Posterior cingulate gyrus (tissue), 11 donors: Measurements from ENCODE around the gene OR10H1.
"Not testable (repeated sequence)": the region's sequence is repeated elsewhere in the genome, so short reads cannot be mapped to it uniquely, and the experiment has no call there.

Experiments
- DNase-seq, 10 donors: peaks; one replicate each; pipeline versions ENCODE4 v3.0.0 to v3.0.0-alpha.2; 2020 to 2021; ENCODE audit warnings: mixed read lengths in 3 of 10
- intact Hi-C: fragments of 100-400 bp; cut with DNase I; formaldehyde crosslinking; loops from one replicate; pipeline ENCODE4 v1.15.1; 2023

Gene OR10H1

GRCh38 chr19:15815306-15815705 is at the start of gene OR10H1:
Gene OR10H1 (minus strand): TSS chr19:15815664. CDS start chr19:15808037, 7,627 bp downstream.
- DNase-seq = no peak
- intact Hi-C loops = no loop called here

GRCh38 chr19:15864824-15865223 is 49.4 kb upstream of the OR10H1 start:
- intact Hi-C loops = no loop called here
- no peak for DNase-seq

GRCh38 chr19:15863272-15863671 is 47.8 kb upstream of the OR10H1 start:
- DNase-seq = no peak
- intact Hi-C loops = no loop called here

DNA sequence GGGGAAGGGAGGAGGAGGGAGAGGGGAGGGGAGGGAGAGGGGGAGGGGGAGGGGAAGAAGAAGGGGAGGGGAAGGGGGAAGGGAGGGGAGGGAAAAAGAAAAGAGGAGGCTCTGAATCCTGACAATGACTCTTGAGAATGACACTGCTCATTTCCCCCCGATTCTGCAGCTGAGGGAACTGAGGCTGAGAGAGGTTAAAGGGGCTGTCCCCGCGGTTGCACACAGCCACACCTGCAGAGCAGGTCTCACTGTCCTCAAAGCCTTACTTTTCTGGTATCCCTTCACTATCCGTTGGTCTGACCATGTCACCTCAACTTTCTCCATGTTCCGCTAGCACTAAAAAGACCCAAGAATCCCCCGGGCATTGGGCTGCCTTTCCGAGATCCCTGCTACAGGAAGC is 47.0 kb upstream of the OR10H1 start:
- intact Hi-C loops = no loop called here
- DNase-seq = no peak

DNA sequence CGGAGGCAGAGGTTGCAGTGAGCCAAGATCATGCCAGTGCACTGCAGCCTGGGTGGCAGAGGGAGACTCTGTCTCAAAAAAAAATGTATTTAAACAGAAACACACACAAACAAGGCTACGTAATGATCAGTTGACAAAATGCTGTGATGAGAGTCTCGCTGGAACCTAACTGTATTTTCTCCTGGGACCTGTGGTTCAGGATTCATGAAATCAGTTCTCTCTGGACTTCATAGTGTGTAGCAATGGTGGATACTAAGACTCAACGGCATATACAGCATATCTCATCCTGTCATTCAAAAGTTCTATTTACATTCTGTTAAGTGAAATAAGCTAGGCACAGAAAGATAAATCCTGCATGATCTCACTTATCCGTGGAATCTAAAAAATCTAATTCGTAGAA is 45.1 kb upstream of the OR10H1 start:
- DNase-seq = no peak
- intact Hi-C loops = no loop called here

GRCh38 chr19:15859187-15859586 is 43.7 kb upstream of the OR10H1 start:
- no peak for DNase-seq
- intact Hi-C loops = no loop called here

DNA sequence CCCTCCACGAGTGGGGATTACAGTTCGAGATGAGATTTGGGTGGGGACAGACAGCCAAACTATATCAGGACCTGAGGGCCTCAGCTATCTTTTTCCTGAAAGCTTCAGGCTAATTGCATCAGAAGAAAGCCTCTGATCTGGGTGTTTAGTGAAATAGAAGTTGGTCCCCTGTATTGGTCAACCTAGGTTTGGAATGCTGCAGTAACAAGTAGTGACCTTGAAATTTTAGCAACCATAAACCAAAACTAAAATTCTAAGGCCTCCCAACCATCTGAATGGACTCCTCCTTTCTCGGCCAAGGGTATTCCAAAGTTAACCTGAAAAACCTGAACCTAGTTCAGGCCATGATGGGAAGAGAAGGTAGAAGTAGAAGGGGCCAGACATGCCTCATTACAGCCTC is 34.9 kb upstream of the OR10H1 start:
- no peak for DNase-seq
- intact Hi-C loops = no loop called here

GRCh38 chr19:15846923-15847322 is 31.5 kb upstream of the OR10H1 start:
- intact Hi-C loops = no loop called here
- DNase-seq = no peak

GRCh38 chr19:15843894-15844222 is 28.4 kb upstream of the OR10H1 start:
- DNase-seq, intact Hi-C loops: not testable (repeated sequence)

DNA sequence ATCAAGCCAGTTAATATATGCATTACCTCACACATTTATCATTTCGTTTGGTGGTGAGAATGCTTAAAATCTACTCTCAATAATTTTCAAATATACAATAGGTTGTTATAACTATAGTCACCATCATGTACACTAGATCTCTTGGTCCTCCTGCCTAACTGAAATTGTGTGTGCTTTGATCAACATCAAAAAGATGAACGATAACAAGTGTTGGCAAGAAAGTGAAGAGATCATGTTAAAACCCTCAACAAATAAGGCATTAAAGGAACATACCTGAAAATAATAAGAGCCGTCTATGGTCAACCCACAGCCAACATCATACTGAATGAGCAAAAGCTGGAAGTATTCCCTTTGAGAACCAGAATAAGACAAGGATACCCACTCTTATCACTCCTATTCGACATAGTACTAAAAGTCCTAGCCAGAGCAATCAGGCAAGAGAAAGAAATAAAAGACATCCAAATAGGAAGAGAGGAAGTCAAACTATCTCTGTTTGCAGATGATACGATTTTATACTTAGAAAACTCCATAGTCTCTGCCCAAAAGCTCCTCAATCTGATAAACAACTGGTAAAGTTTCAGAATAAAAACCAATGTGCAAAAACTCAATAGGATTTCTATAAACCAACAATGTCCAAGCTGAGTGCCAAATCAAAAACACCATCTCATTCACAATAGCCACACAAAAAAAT is 27.9 kb upstream of the OR10H1 start:
- DNase-seq = no peak
- intact Hi-C loops = no loop called here

DNA sequence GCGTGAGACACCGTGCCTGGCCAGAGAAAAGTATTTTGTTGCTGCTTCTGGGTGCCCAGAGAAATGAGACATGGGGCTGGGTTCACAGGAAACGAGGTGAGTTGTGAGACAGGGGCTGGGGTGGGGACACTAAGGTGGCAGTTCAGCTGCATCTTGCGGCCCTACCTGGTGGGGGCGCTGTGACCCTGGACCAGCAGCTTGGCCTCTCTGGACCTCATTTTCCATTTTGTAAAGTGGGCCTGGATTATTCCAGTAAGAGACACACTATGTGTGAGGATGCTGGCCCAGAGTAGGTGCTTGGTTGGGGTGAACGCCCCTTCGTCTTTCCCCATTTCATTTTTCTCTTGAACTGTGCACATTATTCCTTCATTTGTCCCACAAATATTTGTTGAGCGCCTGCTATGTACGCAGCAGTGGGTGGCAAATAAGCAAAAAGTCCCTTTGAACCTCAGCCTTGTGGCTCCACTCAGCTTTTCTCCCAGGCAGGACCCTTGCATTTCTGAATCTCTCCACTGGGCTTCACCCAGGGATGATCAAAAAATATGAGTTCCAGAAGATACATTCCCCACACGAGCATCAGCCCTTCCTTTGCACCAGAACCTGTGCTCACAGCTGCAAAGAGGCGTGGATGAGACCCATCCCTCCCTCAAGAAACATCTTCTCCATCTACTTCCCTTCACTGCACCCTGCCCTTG is 26.6 kb upstream of the OR10H1 start:
- intact Hi-C loops = no loop called here
- DNase-seq = no peak

GRCh38 chr19:15840833-15841232 is 25.4 kb upstream of the OR10H1 start:
- intact Hi-C loops = no loop called here
- no peak for DNase-seq

- DNase-seq, intact Hi-C loops: not testable (repeated sequence)
These were observed 24.4 kb upstream of the OR10H1 start for GRCh38 chr19:15839888-15840287.

DNA sequence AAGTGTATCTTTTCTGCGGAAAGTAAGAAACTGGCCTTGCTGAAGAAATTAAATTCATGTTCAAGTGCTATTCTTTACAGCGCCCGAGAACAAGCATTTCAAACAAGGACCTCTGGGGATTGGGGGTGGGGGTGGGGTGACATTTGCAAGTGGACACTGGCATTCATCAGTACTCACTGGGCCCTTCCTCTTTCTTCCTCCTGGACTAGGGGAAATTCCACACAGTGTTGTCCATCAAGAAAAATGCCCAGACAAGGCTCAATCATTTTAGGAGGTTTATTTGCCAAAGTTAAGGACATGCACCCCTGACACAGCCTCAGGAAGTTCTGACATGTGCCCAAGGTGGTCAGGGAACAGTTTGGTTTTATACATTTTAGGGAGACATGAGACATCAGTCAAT is 22.9 kb upstream of the OR10H1 start:
- no peak for DNase-seq
- intact Hi-C loops = no loop called here

DNA sequence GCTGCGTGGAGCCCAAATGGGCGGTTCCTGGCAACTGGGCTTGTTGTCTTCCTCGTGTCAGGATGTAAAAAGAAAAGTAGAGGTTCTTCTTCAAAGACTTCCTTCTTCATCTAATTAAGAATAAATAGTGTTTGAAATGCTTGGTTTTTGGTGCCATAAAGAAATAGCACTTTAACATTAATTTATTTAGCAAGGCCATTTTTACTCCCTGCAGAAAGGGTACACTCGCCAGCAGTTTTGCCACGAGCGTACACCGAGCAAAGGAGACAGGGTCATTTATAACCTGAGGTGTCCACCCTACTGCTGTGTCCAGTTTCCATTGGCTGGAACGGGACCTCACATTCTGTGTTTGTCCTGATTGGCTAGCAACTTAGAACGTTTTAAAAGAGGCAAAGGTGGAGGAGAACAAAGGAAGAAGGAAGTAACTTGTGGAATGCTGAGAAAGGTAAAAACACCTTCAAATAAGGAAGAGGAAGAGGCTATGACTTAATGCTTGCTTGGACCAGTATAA is 21.8 kb upstream of the OR10H1 start:
- intact Hi-C loops = no loop called here
- DNase-seq = peak in 3 of 10 donors; percentile 3 to 19 (median 16)

GRCh38 chr19:15836330-15837220 is 21.1 kb upstream of the OR10H1 start:
- intact Hi-C loops = no loop called here
- DNase-seq = peak; percentile 88 to 99 (median 95)

DNA sequence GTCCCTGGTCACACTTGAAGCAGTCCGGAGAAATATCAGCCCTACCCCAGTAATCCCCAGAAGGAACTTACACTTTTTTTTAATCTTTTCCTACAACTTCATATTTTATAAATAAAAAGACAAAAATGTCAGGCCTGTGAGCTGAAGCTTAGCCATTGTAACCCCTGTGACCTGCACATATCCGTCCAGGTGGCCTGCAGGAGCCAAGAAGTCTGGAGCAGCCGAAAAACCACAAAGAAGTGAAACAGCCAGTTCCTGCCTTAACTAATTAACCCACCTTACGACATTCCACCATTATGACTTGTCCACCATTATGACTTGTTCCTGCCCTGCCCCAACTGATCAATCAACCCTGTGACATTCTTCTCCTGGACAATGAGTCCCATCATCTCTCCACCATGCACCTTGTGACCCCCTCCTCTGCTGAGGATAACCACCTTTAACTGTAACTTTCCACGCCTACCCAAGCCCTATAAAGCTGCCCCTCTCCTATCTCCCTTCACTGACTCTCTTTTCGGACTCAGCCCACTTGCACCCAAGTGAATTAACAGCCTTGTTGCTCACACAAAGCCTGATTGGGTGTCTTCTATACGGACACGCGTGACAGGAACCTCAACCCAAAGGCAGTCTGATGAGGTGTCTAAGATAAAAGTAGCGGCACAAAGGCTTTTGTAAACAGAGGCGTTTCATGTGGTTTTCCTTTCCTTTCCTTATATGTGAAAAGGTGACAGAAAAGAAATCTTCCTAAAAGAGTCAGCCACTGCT is 20.3 kb upstream of the OR10H1 start:
- intact Hi-C loops, DNase-seq: not testable (repeated sequence)

- DNase-seq, intact Hi-C loops: not testable (repeated sequence)
These were observed 18.8 kb upstream of the OR10H1 start for GRCh38 chr19:15834232-15834631.

- intact Hi-C loops = no loop called here
- no peak for DNase-seq
These were observed 16.2 kb upstream of the OR10H1 start for GRCh38 chr19:15831626-15832025.

- intact Hi-C loops = no loop called here
- DNase-seq = no peak
These were observed 14.3 kb upstream of the OR10H1 start for GRCh38 chr19:15829786-15830185.
